DOHH2 (cell line): ENCODE measurements around the gene ING4.

Source experiments
- H3F3A ChIP-seq: fragments of 200-600 bp; sonication (generic), shearing (Covaris generic); 2 replicates; pipeline ENCODE4 v1.6.0; 2016; ENCODE audit warnings: antibody characterized with exemption, mild to moderate bottlenecking; ENCODE audit not compliant: control insufficient read depth, insufficient read depth
- H3K27ac ChIP-seq: fragments of 200-600 bp; sonication (generic); 2 replicates; pipeline ENCODE4 v1.5.1; 2014; ENCODE audit warnings: low read depth, mild to moderate bottlenecking, low read length, moderate library complexity
- H3K27me3 ChIP-seq: fragments of 200-600 bp; sonication (generic); 2 replicates; pipeline ENCODE4 v1.6.1; 2014; ENCODE audit warnings: mild to moderate bottlenecking, low read length, mixed read lengths; ENCODE audit not compliant: control insufficient read depth
- H3K36me3 ChIP-seq: fragments of 200-600 bp; sonication (generic); 2 replicates; pipeline ENCODE4 v1.6.1; 2014; ENCODE audit warnings: mild to moderate bottlenecking, low read length, moderate library complexity, mixed read lengths; ENCODE audit not compliant: control insufficient read depth
- H3K4me1 ChIP-seq: fragments of 200-600 bp; sonication (generic); 2 replicates; pipeline ENCODE4 v1.6.1; 2014; ENCODE audit warnings: mild to moderate bottlenecking, low read length, mixed read lengths; ENCODE audit not compliant: control insufficient read depth
- H3K4me2 ChIP-seq: fragments of 200-600 bp; sonication (generic); 2 replicates; pipeline ENCODE4 v1.6.0; 2014; ENCODE audit warnings: mild to moderate bottlenecking, low read length, moderate library complexity
- H3K4me3 ChIP-seq: fragments of 200-600 bp; sonication (generic); 2 replicates; pipeline ENCODE4 v1.5.1; 2014; ENCODE audit warnings: mild to moderate bottlenecking, low read length, mixed read lengths
- H3K79me2 ChIP-seq: fragments of 200-600 bp; sonication (generic); 2 replicates; pipeline ENCODE4 v1.6.1; 2014; ENCODE audit warnings: mild to moderate bottlenecking, low read length, mixed read lengths; ENCODE audit not compliant: control insufficient read depth
- H3K9me2 ChIP-seq: fragments of 200-600 bp; sonication (generic); replicated peaks from 2 replicates; pipeline ENCODE4 v1.6.1; 2014; ENCODE audit warnings: mild to moderate bottlenecking, low read length, mixed read lengths; ENCODE audit not compliant: control insufficient read depth
- H3K9me3 ChIP-seq: fragments of 200-600 bp; sonication (generic); 2 replicates; pipeline ENCODE4 v1.6.1; 2014; ENCODE audit warnings: antibody characterized with exemption, low read length, mixed read lengths; ENCODE audit not compliant: control insufficient read depth, insufficient read depth
- H4K20me1 ChIP-seq: fragments of 200-600 bp; sonication (generic); 2 replicates; pipeline ENCODE4 v1.6.0; 2014; ENCODE audit warnings: low read depth, mild to moderate bottlenecking, antibody characterized with exemption, low read length, moderate library complexity; ENCODE audit not compliant: control insufficient read depth, insufficient read depth
- CTCF ChIP-seq: fragments of 200-600 bp; sonication (generic); IDR thresholded peaks from one replicate; pipeline ENCODE4 v1.5.1; 2014; ENCODE audit warnings: antibody characterized with exemption, mild to moderate bottlenecking, low read depth, low read length; ENCODE audit not compliant: poor library complexity, severe bottlenecking
- EZH2phosphoT487 ChIP-seq: fragments of 200-600 bp; sonication (generic); IDR thresholded peaks from 2 replicates; pipeline ENCODE4 v1.6.1; 2017; ENCODE audit warnings: borderline replicate concordance, mild to moderate bottlenecking, antibody characterized with exemption, low read length, moderate library complexity, mixed read lengths

The ING4 gene

DNA sequence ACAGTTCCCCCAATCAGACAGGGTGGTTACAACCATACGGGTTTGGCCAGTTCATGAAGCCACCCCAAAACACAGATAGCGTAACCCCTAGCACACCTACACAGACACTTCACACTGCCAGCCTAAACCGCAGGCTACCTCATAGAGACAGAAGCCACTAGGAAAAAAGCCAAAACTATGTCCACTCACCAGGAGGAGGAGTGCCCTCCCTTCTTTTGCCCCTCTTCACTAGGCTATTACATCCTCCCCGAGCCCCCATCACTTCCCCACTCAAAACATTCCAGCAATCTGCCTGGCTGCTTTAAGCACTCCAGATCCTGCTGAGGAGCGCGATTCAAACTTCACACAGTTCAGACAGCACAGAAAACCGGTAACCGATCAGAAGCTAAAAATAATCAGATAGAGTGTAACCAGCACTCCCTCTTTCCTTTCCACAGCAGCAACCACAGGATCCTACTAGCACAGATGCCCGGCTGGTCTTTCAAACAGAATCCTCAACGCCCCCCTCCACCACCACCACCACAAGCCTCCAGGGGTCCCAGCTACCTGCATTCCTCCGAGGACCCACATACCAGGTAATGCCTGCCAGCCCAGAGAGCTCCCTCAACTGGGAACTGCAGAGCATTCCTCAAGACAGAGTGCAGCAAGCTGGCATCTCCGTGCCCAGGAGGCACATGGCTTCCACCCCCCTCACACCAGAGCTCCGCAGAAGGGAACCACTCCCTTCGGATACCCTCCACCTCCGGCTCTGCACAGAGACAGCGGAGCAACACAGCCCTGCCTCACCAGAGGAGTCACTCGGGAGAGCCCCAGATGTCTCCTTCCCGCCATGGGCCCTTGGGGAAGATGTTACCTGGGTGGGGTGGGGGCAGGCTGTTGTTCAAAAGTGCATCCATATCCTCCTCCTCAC, 57.2 kb downstream of the ING4 start:
- peaks cover 23% of the 10 kb centered on the region for H4K20me1 ChIP-seq

GRCh38 chr12:6604259-6605029, 58.5 kb downstream of the ING4 start:
- peaks cover 49% of the 10 kb centered on the region for H3K4me1 ChIP-seq
- H3F3A ChIP-seq: peaks cover 22% of the 10 kb centered on the region
- TF ChIP-seq CTCF: no peak
- TF ChIP-seq EZH2phosphoT487: no peak
- H4K20me1 ChIP-seq: peaks cover 23% of the 10 kb centered on the region
- no peaks in the 10 kb centered on the region for H3K9me2 ChIP-seq
- peaks cover 68% of the 10 kb centered on the region for H3K36me3 ChIP-seq
- peak overlapping the region; percentile 95 for H3K4me3 ChIP-seq
- peak overlapping the region; percentile 93 for H3K4me2 ChIP-seq
- no peaks in the 10 kb centered on the region for H3K9me3 ChIP-seq
- H3K27ac ChIP-seq: no peak overlapping the region
- H3K27me3 ChIP-seq: no peaks in the 10 kb centered on the region
- peaks cover 72% of the 10 kb centered on the region for H3K79me2 ChIP-seq

More for the DNA sequence above, 57.2 kb downstream of the ING4 start:
- Histone ChIP-seq H3K9me3 (no peaks in the 10 kb centered on the region), H3K79me2 (peaks cover 62% of the 10 kb centered on the region), H3F3A (peaks cover 28% of the 10 kb centered on the region), H3K36me3 (peaks cover 56% of the 10 kb centered on the region), H3K4me2 (peak overlapping the region; percentile 93), H3K9me2 (no peaks in the 10 kb centered on the region), H3K4me1 (peaks cover 49% of the 10 kb centered on the region), H3K4me3 (peak overlapping the region; percentile 95), H3K27me3 (no peaks in the 10 kb centered on the region), H3K27ac (peak overlapping the region; percentile 73)
- TF ChIP-seq EZH2phosphoT487 (no peak), CTCF (no peak)

GRCh38 chr12:6603095-6603567, 59.8 kb downstream of the ING4 start:
- Histone ChIP-seq H3K79me2 (peaks cover 80% of the 10 kb centered on the region), H3K9me2 (no peaks in the 10 kb centered on the region), H3F3A (peaks cover 9% of the 10 kb centered on the region), H3K36me3 (peaks cover 80% of the 10 kb centered on the region), H3K27me3 (no peaks in the 10 kb centered on the region), H3K4me1 (peaks cover 46% of the 10 kb centered on the region), H3K4me3 (peak overlapping the region; percentile 95), H3K27ac (peak overlapping the region; percentile 30), H3K9me3 (no peaks in the 10 kb centered on the region), H3K4me2 (peak overlapping the region; percentile 93), H4K20me1 (peaks cover 23% of the 10 kb centered on the region)
- TF ChIP-seq EZH2phosphoT487: no peak
- TF ChIP-seq CTCF: no peak
